Brain microvascular endothelial cell (primary cell): ENCODE data around the gene CD300E.
A peak's percentile ranks its signal among the peaks of the same experiment; 100 is the strongest.

ENCODE experiments used
- DNase-seq: peaks from one replicate; pipeline ENCODE4 v3.0.0-alpha.2; 2020
- H3K27ac ChIP-seq: fragments of 250-450 bp; sonication (Bioruptor Pico); 2 replicates; pipeline ENCODE4 v1.5.1; 2020; ENCODE audit warnings: mild to moderate bottlenecking, moderate library complexity
- H3K27me3 ChIP-seq: fragments of 250-450 bp; sonication (Bioruptor Pico); replicated peaks from 2 replicates; pipeline ENCODE4 v1.5.1; 2020; ENCODE audit warnings: mild to moderate bottlenecking
- H3K36me3 ChIP-seq: fragments of 250-450 bp; sonication (Bioruptor Pico); replicated peaks from 2 replicates; pipeline ENCODE4 v1.5.1; 2020; ENCODE audit warnings: mild to moderate bottlenecking
- H3K4me3 ChIP-seq: 2 replicates; pipeline ENCODE4 v1.5.1; 2011; ENCODE audit warnings: low read depth, mild to moderate bottlenecking, control low read depth, low read length, moderate library complexity
- CTCF ChIP-seq: IDR thresholded peaks from 2 replicates; pipeline ENCODE4 v1.5.1; 2011; ENCODE audit warnings: low read depth, mild to moderate bottlenecking, moderate library complexity, low read length, control low read depth, inconsistent platforms; ENCODE audit errors: missing control alignments
- in situ Hi-C: cut with HindIII; loops from 2 replicates; pipeline ENCODE4 v1.10.0; 2017; ENCODE audit warnings: low sequenced_read_pairs, low pct_ligation_motif_present

The CD300E gene

GRCh38 chr17:74573169-74573568 is 50.4 kb downstream of the CD300E start:
- Histone ChIP-seq H3K36me3 (no peaks in the 10 kb centered on the region), H3K4me3 (no peak overlapping the region), H3K27me3 (no peaks in the 10 kb centered on the region), H3K27ac (no peak overlapping the region)
- in situ Hi-C loops = no loop called here
- TF ChIP-seq CTCF = no peak
- no peak for DNase-seq

- Histone ChIP-seq H3K27ac (no peak overlapping the region), H3K4me3 (no peak overlapping the region), H3K27me3 (no peaks in the 10 kb centered on the region), H3K36me3 (no peaks in the 10 kb centered on the region)
- in situ Hi-C loops = no loop called here
- DNase-seq = no peak
- TF ChIP-seq CTCF = no peak
Observed at GRCh38 chr17:74571621-74572270, 51.8 kb downstream of the CD300E start.

GRCh38 chr17:74569020-74570003 is 54.2 kb downstream of the CD300E start:
- TF ChIP-seq CTCF = no peak
- Histone ChIP-seq H3K4me3 (no peak overlapping the region), H3K27ac (peak overlapping the region; percentile 53), H3K27me3 (no peaks in the 10 kb centered on the region), H3K36me3 (no peaks in the 10 kb centered on the region)
- in situ Hi-C loops = no loop called here
- DNase-seq = peak; percentile 94

- in situ Hi-C loops = no loop called here
- DNase-seq = no peak
- no peak for TF ChIP-seq CTCF
- Histone ChIP-seq H3K36me3 (no peaks in the 10 kb centered on the region), H3K27ac (no peak overlapping the region), H3K4me3 (no peak overlapping the region), H3K27me3 (no peaks in the 10 kb centered on the region)
Observed at GRCh38 chr17:74568106-74568873, 55.2 kb downstream of the CD300E start.

GRCh38 chr17:74567397-74567796 is 56.1 kb downstream of the CD300E start, which contains the start of gene CD300H:
Gene CD300H, minus strand, starts transcription at chr17:74567509.
- Histone ChIP-seq H3K27ac (no peak within 1 kb of the TSS), H3K36me3 (no peaks in the 10 kb centered on the region), H3K27me3 (no peaks in the 10 kb centered on the region), H3K4me3 (no peak within 1 kb of the TSS)
- no peak for TF ChIP-seq CTCF
- no peak for DNase-seq
- in situ Hi-C loops = no loop called here
